ENCODE results near the gene OSBP2.

The OSBP2 gene

GRCh38 chr22:30662040-30662439, 32.6 kb upstream of the OSBP2 start:
- ATAC-seq = no peak
- TF ChIP-seq PPARA (CRISPR knock-in tag; IDR thresholded peaks at IDR 0.05; ENCODE audit: borderline replicate concordance) = no peak
- TF ChIP-seq SNAI2 (CRISPR knock-in tag; IDR thresholded peaks at IDR 0.05) = no peak
- no peak for TF ChIP-seq OSR1 (CRISPR knock-in tag; IDR thresholded peaks at IDR 0.05)
- TF ChIP-seq ARNTL (CRISPR knock-in tag; IDR thresholded peaks at IDR 0.05; ENCODE audit: borderline replicate concordance, low read depth) = no peak
- no peak for TF ChIP-seq RARB (CRISPR knock-in tag; IDR thresholded peaks at IDR 0.05)
- no peak for TF ChIP-seq POU6F1 (CRISPR knock-in tag; IDR thresholded peaks at IDR 0.05; ENCODE audit: borderline replicate concordance, low read depth)
- no peak for TF ChIP-seq TSHZ2 (CRISPR knock-in tag; IDR thresholded peaks at IDR 0.05)

- TF ChIP-seq PATZ1 (CRISPR knock-in tag; IDR thresholded peaks at IDR 0.05; ENCODE audit: borderline replicate concordance) = no peak
- TF ChIP-seq SNAI2 (CRISPR knock-in tag; IDR thresholded peaks at IDR 0.05) = no peak
- no peak for TF ChIP-seq ISL1 (CRISPR knock-in tag; IDR thresholded peaks at IDR 0.05)
- TF ChIP-seq ZNF565 (CRISPR knock-in tag; conservative IDR thresholded peaks at IDR 0.05; ENCODE audit: low read depth) = no peak
- no peak for TF ChIP-seq POU6F1 (CRISPR knock-in tag; IDR thresholded peaks at IDR 0.05; ENCODE audit: borderline replicate concordance, low read depth)
- no peak for TF ChIP-seq CREB5 (CRISPR knock-in tag; IDR thresholded peaks at IDR 0.05; ENCODE audit: low read depth)
- no peak for TF ChIP-seq ZNF8 (CRISPR knock-in tag; IDR thresholded peaks at IDR 0.05)
- TF ChIP-seq ESRRG (CRISPR knock-in tag; IDR thresholded peaks at IDR 0.05) = no peak
- no peak for TF ChIP-seq GLIS3 (CRISPR knock-in tag; IDR thresholded peaks at IDR 0.05)
- no peak for TF ChIP-seq TCF4 (CRISPR knock-in tag; IDR thresholded peaks at IDR 0.05; ENCODE audit: borderline replicate concordance)
- no peak for TF ChIP-seq RARB (CRISPR knock-in tag; IDR thresholded peaks at IDR 0.05)
- TF ChIP-seq OSR1 (CRISPR knock-in tag; IDR thresholded peaks at IDR 0.05) = no peak
- TF ChIP-seq TOX (CRISPR knock-in tag; IDR thresholded peaks at IDR 0.05; ENCODE audit: borderline replicate concordance) = no peak
- no peak for TF ChIP-seq PPARA (CRISPR knock-in tag; IDR thresholded peaks at IDR 0.05; ENCODE audit: borderline replicate concordance)
- TF ChIP-seq ZNF70 (CRISPR knock-in tag; IDR thresholded peaks at IDR 0.05) = no peak
- no peak for TF ChIP-seq CSRNP3 (CRISPR knock-in tag; IDR thresholded peaks at IDR 0.05)
- no peak for TF ChIP-seq CSDC2 (CRISPR knock-in tag; IDR thresholded peaks at IDR 0.05)
- no peak for TF ChIP-seq ARNTL (CRISPR knock-in tag; IDR thresholded peaks at IDR 0.05; ENCODE audit: borderline replicate concordance, low read depth)
- TF ChIP-seq ZC3H10 (CRISPR knock-in tag; IDR thresholded peaks at IDR 0.05) = no peak
- no peak for ATAC-seq
Observed at GRCh38 chr22:30664798-30665197, 29.9 kb upstream of the OSBP2 start.

Measured in SK-N-SH treated with all-trans-retinoic acid at 6 μM for 48 hours (cell line).